Fibroblast of lung (primary cell): Measurements from ENCODE around the gene ERICH6. TPM values are rescaled to one million over a fixed set of nuclear protein-coding genes. Genes with fewer than 3 reads are reported as not detected.

Source experiments
- DNase-seq, 2 donors: peaks; one replicate each; pipeline versions ENCODE4 v3.0.0 to v3.0.0-alpha.2; 2010; ENCODE audit warnings: low read depth in 2 of 2
- H2AFZ ChIP-seq: 2 replicates; pipeline ENCODE4 v1.5.1; 2012; ENCODE audit warnings: low read length, control low read depth, inconsistent platforms
- H3K27ac ChIP-seq: 2 replicates; pipeline ENCODE4 v1.5.1; 2011; ENCODE audit warnings: low read length, control low read depth; ENCODE audit not compliant: insufficient read depth
- H3K27me3 ChIP-seq: 2 replicates; pipeline ENCODE4 v1.5.1; 2011; ENCODE audit warnings: mild to moderate bottlenecking, low read length; ENCODE audit not compliant: control insufficient read depth, insufficient read depth
- H3K36me3 ChIP-seq: 2 replicates; pipeline ENCODE4 v1.5.1; 2011; ENCODE audit warnings: low read length; ENCODE audit not compliant: control insufficient read depth, insufficient read depth
- H3K4me1 ChIP-seq: 2 replicates; pipeline ENCODE4 v1.5.1; 2011; ENCODE audit warnings: low read length; ENCODE audit not compliant: control insufficient read depth, insufficient read depth; ENCODE audit errors: extremely low read depth
- H3K4me2 ChIP-seq: 2 replicates; pipeline ENCODE4 v1.5.1; 2011; ENCODE audit warnings: low read length, control low read depth; ENCODE audit not compliant: insufficient read depth; ENCODE audit errors: extremely low read depth
- H3K4me3 ChIP-seq, 4 experiments: fragments of 200-600 bp in 1 of 4; sonication (generic) in 1 of 4; replicated peaks in 1 of 4; 2 replicates each; pipeline ENCODE4 v1.5.1; 2011 to 2016; ENCODE audit warnings: low read length in 4 of 4, low read depth in 3 of 4, mild to moderate bottlenecking in 3 of 4, control low read depth in 2 of 4, inconsistent platforms in 1 of 4, mixed read lengths in 1 of 4; ENCODE audit not compliant: insufficient read depth in 1 of 4; ENCODE audit errors: control extremely low read depth in 1 of 4
- H3K79me2 ChIP-seq: 2 replicates; pipeline ENCODE4 v1.5.1; 2012; ENCODE audit warnings: mild to moderate bottlenecking, low read length, inconsistent platforms; ENCODE audit not compliant: control insufficient read depth, insufficient read depth
- H3K9ac ChIP-seq: 2 replicates; pipeline ENCODE4 v1.5.1; 2011; ENCODE audit warnings: mild to moderate bottlenecking, low read length, control low read depth; ENCODE audit not compliant: insufficient read depth
- H3K9me3 ChIP-seq: 2 replicates; pipeline ENCODE4 v1.5.1; 2012; ENCODE audit warnings: low read depth, low read length; ENCODE audit not compliant: control insufficient read depth, insufficient read depth
- H4K20me1 ChIP-seq: 2 replicates; pipeline ENCODE4 v1.5.1; 2011; ENCODE audit warnings: low read length; ENCODE audit not compliant: control insufficient read depth, insufficient read depth; ENCODE audit errors: extremely low read depth
- CTCF ChIP-seq, 2 donors: IDR thresholded peaks in 1 of 2; conservative IDR thresholded peaks in 1 of 2; 1 replicate in 1 of 2; 2 replicates in 1 of 2; pipeline ENCODE4 v1.5.1; 2011 to 2012; ENCODE audit warnings: low read length in 2 of 2, control low read depth in 1 of 2, inconsistent platforms in 1 of 2, low read depth in 1 of 2, mild to moderate bottlenecking in 1 of 2
- EZH2 ChIP-seq: IDR thresholded peaks from 2 replicates; pipeline ENCODE4 v1.5.1; 2012; ENCODE audit warnings: low read length, control low read depth, mild to moderate bottlenecking; ENCODE audit errors: missing control alignments
- polyA plus RNA-seq, 2 donors: library from polyadenylated mRNA; depleted of rRNA in 1 of 2; stranded (reverse) in 1 of 2; unstranded in 1 of 2; fragments of >200 nt; gene quantifications; 2 replicates each; pipeline ENCODE4 v1.2.1, GENCODE V29; 2011 to 2012; ENCODE audit warnings: missing spikeins in 1 of 2
- total RNA-seq: library from RNA; depleted of rRNA; stranded (reverse); fragments of >200 nt; gene quantifications from 2 replicates; pipeline ENCODE4 v1.2.1, GENCODE V29; 2014

The ERICH6 gene
- total and polyA plus RNA-seq, 2 donors (not counting 1 experiment from before 2014, with no cell fraction given): under 0.01 TPM; not detected in 1

- Histone ChIP-seq H3K4me1 (no peaks in the 10 kb centered on the region), H3K4me2 (no peak overlapping the region), H3K4me3 (no peak overlapping the region), H3K79me2 (no peaks in the 10 kb centered on the region), H3K27ac (no peak overlapping the region), H3K27me3 (no peaks in the 10 kb centered on the region), H4K20me1 (no peaks in the 10 kb centered on the region), H3K9ac (no peak overlapping the region), H3K36me3 (no peaks in the 10 kb centered on the region), H2AFZ (no peak overlapping the region), H3K9me3 (no peaks in the 10 kb centered on the region)
- TF ChIP-seq EZH2 (no peak), CTCF (conservative IDR thresholded peaks at IDR 0.05 in 1 of 2, IDR thresholded peaks at IDR 0.05 in 1 of 2; ENCODE audit: low read depth in 1 of 2, low read length in 2 of 2) (no peak)
- DNase-seq: no peak
Observed at GRCh38 chr3:150727653-150728502, 24.2 kb upstream of the ERICH6 start.

GRCh38 chr3:150725548-150725947 is 21.8 kb upstream of the ERICH6 start:
- Histone ChIP-seq H4K20me1 (no peaks in the 10 kb centered on the region), H3K27me3 (no peaks in the 10 kb centered on the region), H3K27ac (no peak overlapping the region), H2AFZ (no peak overlapping the region), H3K4me2 (no peak overlapping the region), H3K9ac (no peak overlapping the region), H3K4me3 (no peak overlapping the region), H3K36me3 (no peaks in the 10 kb centered on the region), H3K79me2 (no peaks in the 10 kb centered on the region), H3K9me3 (no peaks in the 10 kb centered on the region), H3K4me1 (no peaks in the 10 kb centered on the region)
- no peak for TF ChIP-seq CTCF (conservative IDR thresholded peaks at IDR 0.05 in 1 of 2, IDR thresholded peaks at IDR 0.05 in 1 of 2; ENCODE audit: low read depth in 1 of 2, low read length in 2 of 2)
- TF ChIP-seq EZH2: no peak
- DNase-seq: no peak

GRCh38 chr3:150723946-150724345 is 20.2 kb upstream of the ERICH6 start:
- Histone ChIP-seq H3K27ac (no peak overlapping the region), H4K20me1 (no peaks in the 10 kb centered on the region), H3K36me3 (no peaks in the 10 kb centered on the region), H3K27me3 (no peaks in the 10 kb centered on the region), H3K4me2 (no peak overlapping the region), H3K4me3 (no peak overlapping the region), H3K9ac (no peak overlapping the region), H3K9me3 (no peaks in the 10 kb centered on the region), H2AFZ (no peak overlapping the region), H3K79me2 (no peaks in the 10 kb centered on the region), H3K4me1 (no peaks in the 10 kb centered on the region)
- no peak for TF ChIP-seq EZH2
- TF ChIP-seq CTCF (conservative IDR thresholded peaks at IDR 0.05 in 1 of 2, IDR thresholded peaks at IDR 0.05 in 1 of 2; ENCODE audit: low read depth in 1 of 2, low read length in 2 of 2): no peak
- no peak for DNase-seq
